GM13976 (cell line): ENCODE data around the gene RNASE4.
"Not testable (repeated sequence)": the region's sequence is repeated elsewhere in the genome, so short reads cannot be mapped to it uniquely, and the experiment has no call there.

ENCODE experiments used
- DNase-seq: peaks from one replicate; pipeline ENCODE4 v3.0.0; 2012; ENCODE audit warnings: low spot score
- CTCF ChIP-seq: IDR thresholded peaks from 2 replicates; pipeline ENCODE4 v1.5.1; 2012; ENCODE audit warnings: borderline replicate concordance, mild to moderate bottlenecking; ENCODE audit not compliant: insufficient read depth; ENCODE audit errors: extremely low read depth, missing control alignments, control extremely low read depth
- in situ Hi-C: fragments of 300-500 bp; cut with MboI; formaldehyde crosslinking; loops from one replicate; pipeline ENCODE4 v1.12.0; 2022; ENCODE audit warnings: low sequenced_read_pairs, mixed read lengths, inconsistent platforms; ENCODE audit not compliant: unreplicated experiment

The RNASE4 gene

DNA sequence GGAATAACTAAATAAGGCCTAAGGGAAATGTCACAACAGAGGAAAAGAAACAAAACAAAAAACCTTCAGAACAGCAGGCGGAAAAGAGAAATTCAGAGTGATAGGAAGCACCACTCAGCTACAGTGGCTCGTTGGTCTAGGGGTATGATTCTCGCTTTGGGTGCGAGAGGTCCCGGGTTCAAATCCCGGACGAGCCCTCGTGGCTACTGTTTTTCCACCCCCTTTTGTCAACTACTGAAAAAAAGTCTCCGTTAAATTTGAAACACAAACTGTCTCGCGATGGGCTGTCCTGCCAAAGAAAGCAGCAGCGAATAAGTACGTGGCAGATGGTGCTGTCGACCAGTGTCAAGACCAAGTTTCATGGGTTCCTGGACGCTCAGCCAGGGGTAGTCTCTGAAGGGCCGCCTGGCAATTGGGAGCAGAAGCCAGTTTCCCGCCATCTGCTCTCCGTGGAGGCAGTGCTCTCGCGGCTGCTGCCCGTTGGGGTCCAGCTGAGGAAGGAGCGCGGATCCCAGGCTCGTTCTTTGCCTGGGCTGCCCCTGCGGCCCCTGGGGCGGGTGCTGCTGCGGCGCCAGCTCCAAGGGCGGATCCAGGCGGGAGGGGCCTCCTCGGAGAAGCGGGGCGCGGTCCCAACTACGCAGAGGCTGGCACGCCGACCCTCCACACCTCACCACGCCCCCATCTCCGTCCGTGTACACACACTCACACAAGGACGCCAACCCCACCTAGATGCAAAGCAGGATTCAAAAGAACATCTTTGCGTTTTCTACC lies at the start of gene RNASE4:
Gene RNASE4 (plus strand): TSS at position 670 of the 771 bp plus-strand sequence. CDS start 14,812 bp downstream, outside the sequence.
- TF ChIP-seq CTCF: no peak
- in situ Hi-C loops: loop anchor here (10.0 kb wide), 2 partner anchors 49 to 359 kb away; no protein-coding TSS in a partner anchor
- DNase-seq: peak; percentile 71

DNA sequence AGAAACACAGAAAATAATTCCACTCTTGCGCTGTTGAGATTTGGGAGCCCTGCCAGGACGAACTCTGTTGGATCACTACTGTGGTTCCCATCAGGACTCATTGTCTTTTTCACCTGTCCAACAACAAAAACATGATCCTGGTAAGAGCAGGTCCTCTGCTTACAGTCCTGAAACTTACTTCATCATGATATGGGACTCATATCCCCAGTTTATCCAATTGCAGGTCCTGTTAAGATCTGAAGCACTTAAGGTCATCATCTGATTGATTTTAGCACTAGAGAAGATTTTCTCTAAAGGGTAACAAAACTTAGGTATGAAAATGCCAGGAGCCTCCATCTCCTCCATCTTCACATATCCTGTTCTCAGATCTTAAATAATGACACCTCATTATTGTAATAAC lies 42.8 kb upstream of the RNASE4 start, which contains the start of gene OR6S1:
Gene OR6S1 (minus strand): TSS at position 101 of the 400 bp plus-strand sequence. CDS start 0 bp downstream, at position 101.
- in situ Hi-C loops: no loop called here
- DNase-seq: no peak
- no peak for TF ChIP-seq CTCF

- in situ Hi-C loops: no loop called here
- no peak for TF ChIP-seq CTCF
- DNase-seq: no peak
These were observed 42.2 kb upstream of the RNASE4 start for GRCh38 chr14:20642182-20642581.

- in situ Hi-C loops, DNase-seq: not testable (repeated sequence)
These were observed 41.6 kb upstream of the RNASE4 start for GRCh38 chr14:20642755-20643154.

DNA sequence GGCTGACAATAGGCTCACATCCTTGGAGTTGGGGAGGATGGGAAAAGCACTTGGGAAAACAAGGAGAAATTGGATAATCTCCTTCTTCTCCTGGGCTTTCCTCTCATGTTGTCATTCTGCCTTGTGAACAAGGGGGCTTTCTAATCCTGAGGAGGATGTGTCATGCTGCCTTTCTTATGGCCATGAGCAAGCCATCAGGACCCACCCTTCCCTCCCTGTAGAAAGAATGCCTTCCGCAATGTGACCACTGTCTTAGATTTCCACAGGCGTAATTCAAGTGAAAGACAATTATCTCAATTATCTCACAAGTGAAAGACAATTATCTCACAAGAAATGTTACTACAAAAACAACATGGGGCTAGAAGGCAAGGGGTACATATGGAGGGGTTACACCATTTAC lies 39.8 kb upstream of the RNASE4 start:
- DNase-seq: no peak
- TF ChIP-seq CTCF: no peak
- in situ Hi-C loops: no loop called here

- DNase-seq: no peak
- in situ Hi-C loops: no loop called here
- no peak for TF ChIP-seq CTCF
These were observed 38.9 kb upstream of the RNASE4 start for GRCh38 chr14:20645481-20645880.
